Parietal lobe (tissue), 2 donors: Measurements from ENCODE around the gene RNF13. TPM values are rescaled to one million over a fixed set of nuclear protein-coding genes. Genes with fewer than 3 reads are reported as not detected.

Experiments
- small RNA-seq: library from RNA; depleted of rRNA; stranded (forward); fragments of <200 nt; gene quantifications from one replicate; pipeline ENCODE3, GENCODE V24; 2014; ENCODE audit warnings: low replicate concordance
- total RNA-seq: library from RNA; depleted of rRNA; stranded (reverse); fragments of >200 nt; gene quantifications from one replicate; pipeline ENCODE4 v1.2.3, GENCODE V29; 2014

RNF13 gene, protein sequence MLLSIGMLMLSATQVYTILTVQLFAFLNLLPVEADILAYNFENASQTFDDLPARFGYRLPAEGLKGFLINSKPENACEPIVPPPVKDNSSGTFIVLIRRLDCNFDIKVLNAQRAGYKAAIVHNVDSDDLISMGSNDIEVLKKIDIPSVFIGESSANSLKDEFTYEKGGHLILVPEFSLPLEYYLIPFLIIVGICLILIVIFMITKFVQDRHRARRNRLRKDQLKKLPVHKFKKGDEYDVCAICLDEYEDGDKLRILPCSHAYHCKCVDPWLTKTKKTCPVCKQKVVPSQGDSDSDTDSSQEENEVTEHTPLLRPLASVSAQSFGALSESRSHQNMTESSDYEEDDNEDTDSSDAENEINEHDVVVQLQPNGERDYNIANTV
- total RNA-seq: 95.2 TPM

DNA sequence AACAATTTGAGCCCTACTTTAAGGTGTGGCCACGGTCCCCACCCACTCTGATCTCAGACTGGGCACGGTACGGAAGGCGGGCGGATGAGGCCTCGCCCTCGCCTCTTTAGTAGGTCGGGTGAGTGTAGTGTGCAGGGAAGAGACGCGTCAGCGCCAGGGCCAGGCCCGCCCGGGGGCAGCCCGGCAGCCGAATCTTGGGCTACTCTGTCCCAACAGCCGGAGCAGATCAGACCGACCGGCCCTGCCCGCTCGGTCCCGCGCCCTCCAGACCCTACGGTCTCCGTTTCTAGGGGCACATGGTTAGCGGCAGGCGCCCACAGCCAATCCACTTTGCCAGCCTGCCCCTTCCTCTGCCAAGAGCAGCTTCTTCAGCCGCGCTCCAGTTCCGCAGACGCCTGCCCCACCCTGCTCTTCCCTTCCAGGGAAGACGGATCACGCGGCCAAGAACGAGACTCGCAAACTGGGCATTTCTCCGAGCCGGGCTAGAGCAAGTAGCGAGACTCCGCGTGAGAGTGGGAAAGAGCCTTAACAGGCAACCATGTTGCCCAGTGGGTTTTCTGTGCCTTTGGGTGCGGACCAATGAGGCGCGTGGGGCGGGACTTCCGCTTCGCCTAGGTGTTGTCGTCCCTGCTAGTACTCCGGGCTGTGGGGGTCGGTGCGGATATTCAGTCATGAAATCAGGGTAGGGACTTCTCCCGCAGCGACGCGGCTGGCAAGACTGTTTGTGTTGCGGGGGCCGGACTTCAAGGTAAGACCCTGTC, at the start of gene RNF13:
Gene RNF13 (plus strand): TSS at position 610 of the 761 bp plus-strand sequence. CDS start 32,812 bp downstream, outside the sequence.

DNA sequence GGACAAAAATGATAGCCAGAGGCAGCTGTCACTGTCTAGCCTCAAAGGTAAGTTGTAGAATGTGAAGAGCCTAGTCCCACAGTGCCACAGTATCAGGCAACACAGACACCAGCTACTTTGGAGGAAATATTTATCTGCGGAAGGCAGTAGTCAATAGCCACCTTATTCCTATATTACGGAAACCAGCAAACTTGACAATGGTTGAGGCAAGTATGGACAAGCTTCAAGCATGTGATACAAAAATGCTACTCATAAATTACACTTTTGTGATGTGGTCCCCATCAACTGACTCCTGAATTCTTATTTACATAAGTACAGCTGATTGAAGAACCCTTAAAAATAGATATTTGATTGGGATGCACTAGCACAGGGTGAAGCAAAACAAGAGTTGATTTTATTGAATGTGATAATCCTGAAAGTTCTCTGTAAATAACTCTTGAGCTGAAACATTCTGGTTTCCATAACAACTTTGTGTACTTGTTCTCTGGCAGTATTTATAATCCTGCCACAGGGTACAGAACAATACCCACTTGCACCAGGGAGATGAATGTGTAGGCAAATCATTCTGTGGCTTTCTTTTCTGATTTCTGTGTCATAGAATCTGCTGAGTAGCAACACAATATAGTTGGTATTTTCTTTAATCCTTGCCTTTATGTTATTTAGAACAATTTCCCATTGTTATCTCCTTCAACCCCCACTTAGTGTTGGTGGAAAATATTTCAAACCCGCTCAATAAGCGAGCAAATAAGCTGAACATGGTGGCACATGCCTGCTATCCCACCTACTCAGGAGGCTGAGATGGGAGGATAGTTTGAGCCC, 20.4 kb upstream of the RNF13 start, which contains the start of gene ANKUB1:
Gene ANKUB1 (minus strand): TSS at position 103 of the 819 bp plus-strand sequence. CDS start 188 bp downstream, outside the sequence.

DNA sequence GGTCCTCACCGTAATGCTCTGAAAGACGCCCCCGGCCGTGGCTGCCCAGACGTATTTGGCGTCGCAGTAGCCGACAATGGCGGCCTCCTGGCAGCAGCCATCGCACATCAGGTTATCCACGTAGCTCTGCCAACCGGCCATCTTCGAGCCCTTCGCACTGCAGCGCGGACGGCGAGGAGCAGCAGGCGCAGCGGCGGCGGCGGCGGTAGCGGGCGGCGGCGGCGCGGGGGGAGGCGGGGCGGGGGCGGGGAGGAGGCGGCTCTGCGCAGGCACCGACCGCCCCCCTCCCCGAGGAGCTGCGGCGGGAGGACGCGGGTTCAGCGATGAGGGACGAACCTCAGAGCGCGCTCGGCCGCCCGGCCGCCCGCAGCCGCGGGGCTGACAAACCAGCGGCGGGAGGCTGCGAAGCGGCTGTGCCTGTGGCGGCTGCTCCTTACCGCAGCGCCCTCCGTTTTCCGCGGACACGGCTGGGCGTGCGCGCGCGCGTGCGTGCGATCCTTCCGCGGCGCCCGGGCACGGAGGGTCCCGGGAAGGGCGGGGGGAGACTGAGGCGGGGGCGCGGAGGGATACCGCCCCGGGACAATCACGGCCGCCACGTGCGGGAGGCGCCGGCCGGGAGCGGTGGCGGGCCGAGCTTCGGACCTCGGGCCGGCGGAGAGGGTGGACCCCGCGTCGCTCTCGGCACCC, 157.8 kb downstream of the RNF13 start, which contains the start of gene PFN2:
Gene PFN2 (minus strand): TSS at position 180 of the 687 bp plus-strand sequence. CDS start 39 bp downstream, at position 141.

Small RNA genes lying within 50 kb of the gene (small RNA-seq; reads per million reads assigned to genes)
- gene RNU6-507P: not detected
- not detected for gene RNU6-720P

Other genes with a start within 250 kb of the RNF13 start
- 11.0 TPM for gene WWTR1, start 155.2 kb upstream of the RNF13 start, total RNA-seq
- gene COMMD2, start 60.7 kb upstream of the RNF13 start, total RNA-seq: 87.6 TPM
- 0.63 TPM for gene ANKUB1, start 20.7 kb upstream of the RNF13 start, total RNA-seq
- 434 TPM for gene PFN2, start 157.7 kb downstream of the RNF13 start, total RNA-seq